ENCODE measurements around the gene VAMP3.

VAMP3 gene

GRCh38 chr1:7770997-7771822 is at the start of gene VAMP3:
TSS of gene VAMP3 (plus strand) at chr1:7771296. CDS start at chr1:7771384, 88 bp downstream.
- no peak for DNase-seq (ENCODE audit: low read depth)

- DNase-seq (ENCODE audit: low read depth): no peak
Observed at GRCh38 chr1:7721940-7722669, 49.0 kb upstream of the VAMP3 start.

GRCh38 chr1:7722670-7723012 is 48.5 kb upstream of the VAMP3 start:
- DNase-seq (ENCODE audit: low read depth): no peak

- DNase-seq (ENCODE audit: low read depth): no peak
Observed at GRCh38 chr1:7726623-7727022, 44.5 kb upstream of the VAMP3 start.

- DNase-seq (ENCODE audit: low read depth): no peak
Observed at GRCh38 chr1:7727809-7728471, 43.2 kb upstream of the VAMP3 start.

GRCh38 chr1:7729761-7730160 is 41.3 kb upstream of the VAMP3 start:
- DNase-seq (ENCODE audit: low read depth): no peak

GRCh38 chr1:7732331-7732730 is 38.8 kb upstream of the VAMP3 start:
- no peak for DNase-seq (ENCODE audit: low read depth)

- no peak for DNase-seq (ENCODE audit: low read depth)
Observed at GRCh38 chr1:7733276-7733675, 37.8 kb upstream of the VAMP3 start.

GRCh38 chr1:7738044-7738443 is 33.1 kb upstream of the VAMP3 start:
- no peak for DNase-seq (ENCODE audit: low read depth)

GRCh38 chr1:7743346-7743745 is 27.8 kb upstream of the VAMP3 start:
- DNase-seq (ENCODE audit: low read depth): no peak

GRCh38 chr1:7744882-7745281 is 26.2 kb upstream of the VAMP3 start:
- DNase-seq (ENCODE audit: low read depth): no peak

- DNase-seq (ENCODE audit: low read depth): no peak
Observed at GRCh38 chr1:7745783-7746182, 25.3 kb upstream of the VAMP3 start.

GRCh38 chr1:7747605-7748004 is 23.5 kb upstream of the VAMP3 start:
- no peak for DNase-seq (ENCODE audit: low read depth)

- DNase-seq (ENCODE audit: low read depth): no peak
Observed at GRCh38 chr1:7749126-7749525, 22.0 kb upstream of the VAMP3 start.

GRCh38 chr1:7751174-7751573 is 19.9 kb upstream of the VAMP3 start:
- DNase-seq (ENCODE audit: low read depth): no peak

- peak; percentile 43 for DNase-seq (ENCODE audit: low read depth)
Observed at GRCh38 chr1:7752512-7753417, 18.3 kb upstream of the VAMP3 start.

GRCh38 chr1:7753641-7754040 is 17.5 kb upstream of the VAMP3 start:
- DNase-seq (ENCODE audit: low read depth): no peak

GRCh38 chr1:7754234-7754633 is 16.9 kb upstream of the VAMP3 start:
- DNase-seq (ENCODE audit: low read depth): no peak

GRCh38 chr1:7755448-7755847 is 15.6 kb upstream of the VAMP3 start:
- no peak for DNase-seq (ENCODE audit: low read depth)

- DNase-seq (ENCODE audit: low read depth): no peak
Observed at GRCh38 chr1:7760245-7760644, 10.9 kb upstream of the VAMP3 start.

- DNase-seq (ENCODE audit: low read depth): no peak
Observed at GRCh38 chr1:7761103-7761502, 10.0 kb upstream of the VAMP3 start.

- DNase-seq (ENCODE audit: low read depth): no peak
Observed at GRCh38 chr1:7767176-7767575, 3.9 kb upstream of the VAMP3 start.
